HG02970 (cell line): ENCODE measurements around the gene RARG.

Experiments
- ATAC-seq: cut with Tn5 transposase; IDR thresholded peaks from one replicate; pipeline ENCODE4 v1.9.1; 2021; ENCODE audit warnings: mild to moderate bottlenecking, moderate library complexity, moderate number of reproducible peaks; ENCODE audit not compliant: unreplicated experiment, low FRiP score

The RARG gene

GRCh38 chr12:53251477-53252348, 19.7 kb upstream of the RARG start:
- ATAC-seq, result peak; percentile 60

GRCh38 chr12:53245286-53245685, 13.3 kb upstream of the RARG start:
- no peak for ATAC-seq

GRCh38 chr12:53244337-53244736, 12.3 kb upstream of the RARG start:
- no peak for ATAC-seq

GRCh38 chr12:53241623-53242412, 9.8 kb upstream of the RARG start:
- no peak for ATAC-seq

- ATAC-seq, result no peak
Observed at GRCh38 chr12:53239643-53240258, 7.7 kb upstream of the RARG start.

- ATAC-seq, result no peak
Observed at GRCh38 chr12:53236443-53237111, 4.6 kb upstream of the RARG start.

- no peak for ATAC-seq
Observed at GRCh38 chr12:53235742-53236442, 3.9 kb upstream of the RARG start.

- no peak for ATAC-seq
Observed at GRCh38 chr12:53235164-53235563, 3.2 kb upstream of the RARG start.

GRCh38 chr12:53234271-53234914, 2.4 kb upstream of the RARG start:
- no peak for ATAC-seq

- ATAC-seq, result no peak
Observed at GRCh38 chr12:53233671-53234121, 1.7 kb upstream of the RARG start.

- no peak for ATAC-seq
Observed at GRCh38 chr12:53232646-53233461, 845 bp upstream of the RARG start.

- no peak for ATAC-seq
Observed at GRCh38 chr12:53231671-53231920, 413 bp downstream of the RARG start.

GRCh38 chr12:53230108-53230845, 1.7 kb downstream of the RARG start:
- ATAC-seq, result no peak

GRCh38 chr12:53229454-53229853, 2.6 kb downstream of the RARG start:
- no peak for ATAC-seq

GRCh38 chr12:53227836-53228235, 4.2 kb downstream of the RARG start:
- no peak for ATAC-seq

GRCh38 chr12:53227341-53227740, 4.7 kb downstream of the RARG start:
- ATAC-seq, result no peak

- ATAC-seq, result no peak
Observed at GRCh38 chr12:53226815-53227214, 5.2 kb downstream of the RARG start.
